BLaER1 treated with 17β-estradiol and CSF1 and Interleukin-3, amounts not matched to agents 10 nM and 100 nM (cell line): Measurements from ENCODE around the gene RHBDD3.

Experiments
- H3K27ac ChIP-seq, 11 experiments: shearing (Covaris generic); formaldehyde crosslinking; 2 replicates each; pipeline ENCODE4 v1.8.1; 2022
- H3K27me3 ChIP-seq, 11 experiments: shearing (Covaris generic); formaldehyde crosslinking; 2 replicates each; pipeline ENCODE4 v1.8.1; 2022
- H3K36me3 ChIP-seq, 11 experiments: shearing (Covaris generic); formaldehyde crosslinking; 2 replicates each; pipeline ENCODE4 v1.8.1; 2022
- H3K4me1 ChIP-seq, 10 experiments: shearing (Covaris generic); formaldehyde crosslinking; 2 replicates each; pipeline ENCODE4 v1.8.1; 2022
- H3K4me2 ChIP-seq, 11 experiments: shearing (Covaris generic); formaldehyde crosslinking; 2 replicates each; pipeline ENCODE4 v1.8.1; 2022
- H3K4me3 ChIP-seq, 10 experiments: shearing (Covaris generic); formaldehyde crosslinking; 2 replicates each; pipeline ENCODE4 v1.8.1; 2022
- H3K9ac ChIP-seq, 11 experiments: shearing (Covaris generic); formaldehyde crosslinking; 2 replicates each; pipeline ENCODE4 v1.8.1; 2022
- H3K9me3 ChIP-seq, 11 experiments: shearing (Covaris generic); formaldehyde crosslinking; replicated peaks in 1 of 11; 2 replicates each; pipeline ENCODE4 v1.8.1; 2022
- H4K20me1 ChIP-seq, 11 experiments: shearing (Covaris generic); formaldehyde crosslinking; 2 replicates each; pipeline ENCODE4 v1.8.1; 2022
- Cebpa-rat ChIP-seq, 11 experiments: shearing (Covaris generic); IDR thresholded peaks; 2 replicates each; pipeline ENCODE4 v1.8.1; 2022

The RHBDD3 gene

GRCh38 chr22:29267858-29268510 lies at the start of gene RHBDD3, which contains the start of gene EWSR1:
TSS of gene RHBDD3 (minus strand) at chr22:29267981. CDS start at chr22:29265626, 2,355 bp downstream.
TSS of gene EWSR1 (plus strand) at chr22:29268268. CDS start at chr22:29268337, 69 bp downstream.
- Histone ChIP-seq H3K4me3 (peak within 1 kb of the TSS; percentile 88 to 98 (median 95)), H3K9ac (peak within 1 kb of the TSS; percentile 98 to 100 (median 100)), H3K9me3 (no peaks in the 10 kb centered on the region), H3K27ac (peak within 1 kb of the TSS; percentile 99 to 100 (median 100)), H3K36me3 (peaks cover 45 to 70% (median 61%) of the 10 kb centered on the region in 11 experiments), H3K4me1 (peaks cover 57 to 76% (median 70%) of the 10 kb centered on the region in 10 experiments), H4K20me1 (peaks cover 46 to 63% (median 58%) of the 10 kb centered on the region in 11 experiments), H3K27me3 (no peaks in the 10 kb centered on the region), H3K4me2 (peak within 1 kb of the TSS; percentile 94 to 100 (median 97))
- no peak for TF ChIP-seq Cebpa-rat (IDR thresholded peaks at IDR 0.05)

GRCh38 chr22:29316141-29316828 lies 48.5 kb upstream of the RHBDD3 start:
- H3K27me3 ChIP-seq: peaks cover 47 to 64% (median 56%) of the 10 kb centered on the region in 11 experiments
- H3K9me3 ChIP-seq: peaks cover 0 to 5% (median 0%) of the 10 kb centered on the region in 11 experiments; a peak in 1 of 22 replicates
- no peak overlapping the region for H3K4me2 ChIP-seq
- peaks cover 0 to 4% (median 0%) of the 10 kb centered on the region in 11 experiments; a peak in 1 of 22 replicates for H3K36me3 ChIP-seq
- H3K27ac ChIP-seq: no peak overlapping the region
- no peak overlapping the region for H3K9ac ChIP-seq
- TF ChIP-seq Cebpa-rat (IDR thresholded peaks at IDR 0.05): no peak
- H4K20me1 ChIP-seq: peaks cover 0 to 52% (median 18%) of the 10 kb centered on the region in 11 experiments; a peak in 14 of 22 replicates
- H3K4me1 ChIP-seq: peaks cover 8 to 31% (median 21%) of the 10 kb centered on the region in 10 experiments
- H3K4me3 ChIP-seq: no peak overlapping the region

- H3K27me3 ChIP-seq: peaks cover 47 to 64% (median 56%) of the 10 kb centered on the region in 11 experiments
- no peak within 1 kb of the TSS for H3K27ac ChIP-seq
- no peak for TF ChIP-seq Cebpa-rat (IDR thresholded peaks at IDR 0.05)
- H3K4me2 ChIP-seq: peak within 1 kb of the TSS in 4 of 11 experiments; percentile 7 to 34 (median 10); a peak in 3 of 22 replicates
- no peak within 1 kb of the TSS for H3K4me3 ChIP-seq
- peaks cover 0 to 5% (median 0%) of the 10 kb centered on the region in 11 experiments; a peak in 1 of 22 replicates for H3K9me3 ChIP-seq
- peaks cover 10 to 37% (median 27%) of the 10 kb centered on the region in 10 experiments for H3K4me1 ChIP-seq
- peaks cover under 1 to 59% (median 21%) of the 10 kb centered on the region in 11 experiments; a peak in 16 of 22 replicates for H4K20me1 ChIP-seq
- peaks cover 0 to 4% (median 0%) of the 10 kb centered on the region in 11 experiments; a peak in 1 of 22 replicates for H3K36me3 ChIP-seq
- no peak within 1 kb of the TSS for H3K9ac ChIP-seq
Observed at GRCh38 chr22:29315286-29316140, 47.7 kb upstream of the RHBDD3 start, which contains the start of gene RASL10A. TSS of gene RASL10A (minus strand) at chr22:29315697. CDS start at chr22:29315246, 451 bp downstream.

- peak overlapping the region in 4 of 11 experiments; percentile 7 to 34 (median 10); a peak in 3 of 22 replicates for H3K4me2 ChIP-seq
- H3K27me3 ChIP-seq: peaks cover 47 to 64% (median 56%) of the 10 kb centered on the region in 11 experiments
- H4K20me1 ChIP-seq: peaks cover 3 to 67% (median 26%) of the 10 kb centered on the region in 11 experiments; a peak in 16 of 22 replicates
- peaks cover 12 to 45% (median 32%) of the 10 kb centered on the region in 10 experiments for H3K4me1 ChIP-seq
- no peak for TF ChIP-seq Cebpa-rat (IDR thresholded peaks at IDR 0.05)
- peaks cover 0 to 5% (median 0%) of the 10 kb centered on the region in 11 experiments; a peak in 1 of 22 replicates for H3K9me3 ChIP-seq
- no peak overlapping the region for H3K9ac ChIP-seq
- H3K27ac ChIP-seq: no peak overlapping the region
- H3K4me3 ChIP-seq: no peak overlapping the region
- H3K36me3 ChIP-seq: peaks cover 0 to 4% (median 0%) of the 10 kb centered on the region in 11 experiments; a peak in 1 of 22 replicates
Observed at GRCh38 chr22:29314537-29315285, 46.9 kb upstream of the RHBDD3 start.

GRCh38 chr22:29313576-29314466 lies 46.0 kb upstream of the RHBDD3 start:
- no peak overlapping the region for H3K27ac ChIP-seq

GRCh38 chr22:29313126-29313575 lies 45.4 kb upstream of the RHBDD3 start:
- peaks cover 0 to 5% (median 0%) of the 10 kb centered on the region in 11 experiments; a peak in 1 of 22 replicates for H3K9me3 ChIP-seq
- H4K20me1 ChIP-seq: peaks cover 7 to 71% (median 35%) of the 10 kb centered on the region in 11 experiments; a peak in 17 of 22 replicates
- H3K4me3 ChIP-seq: no peak overlapping the region
- H3K4me1 ChIP-seq: peaks cover 27 to 60% (median 48%) of the 10 kb centered on the region in 10 experiments
- no peak overlapping the region for H3K9ac ChIP-seq
- no peak overlapping the region for H3K27ac ChIP-seq
- H3K27me3 ChIP-seq: peaks cover 47 to 77% (median 71%) of the 10 kb centered on the region in 11 experiments
- peaks cover 0 to 4% (median 0%) of the 10 kb centered on the region in 11 experiments; a peak in 1 of 22 replicates for H3K36me3 ChIP-seq
- no peak overlapping the region for H3K4me2 ChIP-seq
- no peak for TF ChIP-seq Cebpa-rat (IDR thresholded peaks at IDR 0.05)

More at GRCh38 chr22:29313576-29314466, 46.0 kb upstream of the RHBDD3 start:
- peaks cover 0 to 5% (median 0%) of the 10 kb centered on the region in 11 experiments; a peak in 1 of 22 replicates for H3K9me3 ChIP-seq
- peaks cover 0 to 4% (median 0%) of the 10 kb centered on the region in 11 experiments; a peak in 1 of 22 replicates for H3K36me3 ChIP-seq
- no peak for TF ChIP-seq Cebpa-rat (IDR thresholded peaks at IDR 0.05)
- no peak overlapping the region for H3K9ac ChIP-seq
- H3K4me2 ChIP-seq: no peak overlapping the region
- peaks cover 7 to 72% (median 34%) of the 10 kb centered on the region in 11 experiments; a peak in 16 of 22 replicates for H4K20me1 ChIP-seq
- H3K4me3 ChIP-seq: no peak overlapping the region
- peaks cover 21 to 53% (median 41%) of the 10 kb centered on the region in 10 experiments for H3K4me1 ChIP-seq
- H3K27me3 ChIP-seq: peaks cover 47 to 70% (median 65%) of the 10 kb centered on the region in 11 experiments
